Right kidney (tissue), 9 donors: ENCODE data around the gene SNAI1.
"Not testable (repeated sequence)": the region's sequence is repeated elsewhere in the genome, so short reads cannot be mapped to it uniquely, and the experiment has no call there.

Source experiments
- DNase-seq: peaks from one replicate; pipeline ENCODE4 v3.0.0-alpha.2; 2016
- long read RNA-seq, 8 donors: transcript quantifications; one replicate each; lab custom pipeline, GENCODE V29; 2026

Gene SNAI1
- long read RNA-seq, donor 1, transcript SNAI1-201 (3 exons, 1,686 nt) = major isoform, 5 of 10 reads
- long read RNA-seq, donor 1, partial matches to known transcripts = 5 of 10 reads
- long read RNA-seq, donor 1, other reads (novel, unspliced or antisense) = 0 of 10 reads
- long read RNA-seq, donor 2, partial matches to known transcripts = 0 of 1 reads
- long read RNA-seq, donor 2, other reads (novel, unspliced or antisense) = 0 of 1 reads
- long read RNA-seq, donor 3, partial matches to known transcripts = 0 of 2 reads
- long read RNA-seq, donor 3, other reads (novel, unspliced or antisense) = 0 of 2 reads
- long read RNA-seq, donor 4, partial matches to known transcripts = 0 of 3 reads
- long read RNA-seq, donor 4, other reads (novel, unspliced or antisense) = 0 of 3 reads
- long read RNA-seq, donor 5 = 0 reads
- long read RNA-seq, donor 6, partial matches to known transcripts = 0 of 2 reads
- long read RNA-seq, donor 6, other reads (novel, unspliced or antisense) = 0 of 2 reads
- long read RNA-seq, donor 7, partial matches to known transcripts = 29 of 31 reads
- long read RNA-seq, donor 7, other reads (novel, unspliced or antisense) = 0 of 31 reads
- long read RNA-seq, donor 8, transcript SNAI1-201 (3 exons, 1,686 nt) = major isoform, 5 of 5 reads
- long read RNA-seq, donor 8, partial matches to known transcripts = 0 of 5 reads
- long read RNA-seq, donor 8, other reads (novel, unspliced or antisense) = 0 of 5 reads

DNA sequence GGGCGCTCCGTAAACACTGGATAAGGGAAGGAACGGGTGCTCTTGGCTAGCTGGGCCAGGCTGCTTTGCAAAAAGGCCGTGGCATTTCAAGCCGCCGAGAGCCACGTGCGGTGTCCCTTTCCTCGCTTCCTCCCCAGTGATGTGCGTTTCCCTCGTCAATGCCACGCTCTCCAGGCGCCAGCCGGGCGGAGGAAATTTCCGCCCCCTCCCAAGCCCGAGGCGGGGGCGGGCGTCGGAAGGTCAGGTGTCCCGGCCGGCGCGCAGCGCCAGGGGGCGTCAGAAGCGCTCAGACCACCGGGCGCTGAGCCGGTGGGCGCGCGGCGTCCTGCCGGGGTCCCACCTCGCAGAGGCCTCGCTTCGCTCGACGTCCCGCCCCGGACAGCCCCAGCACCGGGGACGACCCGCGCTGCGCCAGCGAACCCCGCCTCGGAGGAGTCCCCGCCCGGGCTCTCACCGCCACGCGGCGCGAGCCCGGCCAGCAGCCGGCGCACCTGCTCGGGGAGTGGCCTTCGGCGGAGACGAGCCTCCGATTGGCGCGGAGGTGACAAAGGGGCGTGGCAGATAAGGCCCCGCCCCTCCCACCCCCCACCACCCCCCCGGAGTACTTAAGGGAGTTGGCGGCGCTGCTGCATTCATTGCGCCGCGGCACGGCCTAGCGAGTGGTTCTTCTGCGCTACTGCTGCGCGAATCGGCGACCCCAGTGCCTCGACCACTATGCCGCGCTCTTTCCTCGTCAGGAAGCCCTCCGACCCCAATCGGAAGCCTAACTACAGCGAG, at the start of gene SNAI1:
Gene SNAI1, plus strand, starts transcription at position 635 of the 777 bp plus-strand sequence. Its CDS starts 80 bp downstream, at position 715.
- peak; percentile 96 for DNase-seq

DNA sequence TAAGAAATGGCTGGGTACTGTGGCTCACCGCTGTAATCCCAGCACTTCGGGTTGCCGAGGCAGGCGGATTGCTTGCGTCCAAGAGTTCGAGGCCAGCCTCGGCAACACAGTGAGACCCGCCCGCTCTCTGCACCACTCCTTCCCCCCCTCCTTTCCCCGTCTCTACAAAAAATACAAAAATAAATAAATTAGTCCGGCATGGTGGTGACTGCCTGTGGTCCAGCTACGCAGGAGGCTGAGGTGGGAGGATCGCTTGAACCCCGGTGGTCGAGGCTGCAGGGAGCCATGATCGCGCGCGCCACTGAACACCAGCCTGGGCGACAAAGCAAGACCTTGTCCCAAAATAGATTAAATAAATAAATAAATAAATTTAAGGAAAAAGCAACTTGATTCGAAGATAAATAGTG, 47.0 kb upstream of the SNAI1 start:
- DNase-seq = no peak

DNA sequence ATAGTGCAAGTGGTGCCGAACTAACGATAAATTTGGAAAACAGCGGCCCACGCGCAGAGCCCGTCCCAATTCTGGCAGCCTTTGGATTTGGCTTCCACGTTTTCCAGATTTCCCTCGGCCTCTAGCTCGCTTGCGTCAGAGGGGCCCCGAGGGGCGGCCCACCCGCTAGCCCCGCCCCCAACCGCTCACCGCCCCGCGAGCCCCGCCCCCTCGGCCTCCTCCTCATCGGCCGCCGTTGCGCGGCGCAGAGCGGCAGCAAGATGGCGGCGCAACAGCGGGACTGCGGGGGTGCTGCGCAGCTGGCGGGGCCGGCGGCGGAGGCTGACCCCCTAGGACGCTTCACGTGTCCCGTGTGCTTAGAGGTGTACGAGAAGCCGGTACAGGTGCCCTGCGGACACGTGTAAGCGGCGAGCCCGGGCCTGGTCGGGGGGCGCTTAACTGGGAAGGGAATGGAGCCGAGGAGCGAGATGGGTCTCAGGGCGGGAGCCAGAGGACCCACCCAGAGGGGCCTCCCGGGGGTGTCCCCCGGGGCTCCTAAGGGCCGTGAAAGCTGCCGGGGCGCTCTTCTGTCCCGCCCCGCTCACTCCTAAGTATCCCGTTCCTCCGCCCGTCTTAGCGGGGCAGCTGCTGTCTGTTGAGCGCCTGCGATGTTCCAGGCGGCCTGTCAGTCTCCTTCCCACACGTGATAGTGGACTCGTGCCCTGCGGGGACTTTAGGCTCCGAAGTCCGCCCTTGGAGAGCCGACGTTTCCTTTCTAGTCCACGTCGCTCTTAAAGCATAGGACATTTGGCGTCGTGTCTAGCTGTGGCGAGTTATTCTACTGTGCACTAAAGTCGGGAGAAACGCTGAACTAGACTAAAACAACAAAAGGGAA, 46.4 kb upstream of the SNAI1 start, which contains the start of gene RNF114:
Gene RNF114, plus strand, starts transcription at position 245 of the 874 bp plus-strand sequence. Its CDS starts 16 bp downstream, at position 261.
- DNase-seq = peak; percentile 91

DNA sequence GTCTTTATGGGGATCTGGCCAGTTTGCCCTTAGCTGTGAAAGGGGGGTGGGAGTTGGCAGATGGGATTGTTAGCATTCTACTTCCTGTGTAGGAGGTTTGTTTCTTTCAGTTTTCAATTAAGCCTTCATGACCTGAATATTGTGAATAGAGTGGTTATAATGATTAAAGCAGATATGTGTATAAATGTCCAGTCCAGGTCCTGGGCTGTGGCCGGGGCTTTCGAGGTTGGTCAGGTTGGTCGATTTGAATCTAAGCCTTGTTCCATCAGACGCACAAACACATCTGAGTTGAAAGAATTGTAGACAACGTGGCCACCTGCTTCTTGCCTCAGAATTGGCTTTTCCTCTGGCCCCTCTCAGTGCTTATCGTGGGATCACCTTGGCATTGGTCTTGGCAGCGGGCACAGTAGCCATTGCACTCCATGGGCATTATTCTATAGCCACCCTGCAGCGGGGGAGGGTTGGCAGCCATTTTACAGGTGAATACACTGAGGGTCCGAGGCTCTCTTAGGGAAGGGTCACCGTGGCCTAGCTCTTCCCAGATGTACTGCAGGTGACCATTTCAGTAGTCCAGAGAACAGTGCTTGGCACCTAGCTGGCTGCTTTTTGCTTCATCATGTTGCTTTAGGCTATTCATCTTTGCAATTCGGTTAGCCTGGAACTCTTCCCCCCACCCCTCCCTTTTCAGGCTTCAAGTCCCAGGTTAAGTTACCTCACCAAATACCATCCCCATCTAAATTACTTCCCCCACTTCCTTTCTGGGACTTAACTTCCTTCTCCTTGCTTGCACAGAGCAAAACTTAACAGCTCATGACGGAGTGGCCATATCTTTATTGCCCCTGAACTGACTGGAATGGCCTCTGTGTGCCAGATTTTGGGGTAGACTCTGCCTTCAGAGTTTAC, 45.5 kb upstream of the SNAI1 start:
- peak; percentile 26 for DNase-seq

DNA sequence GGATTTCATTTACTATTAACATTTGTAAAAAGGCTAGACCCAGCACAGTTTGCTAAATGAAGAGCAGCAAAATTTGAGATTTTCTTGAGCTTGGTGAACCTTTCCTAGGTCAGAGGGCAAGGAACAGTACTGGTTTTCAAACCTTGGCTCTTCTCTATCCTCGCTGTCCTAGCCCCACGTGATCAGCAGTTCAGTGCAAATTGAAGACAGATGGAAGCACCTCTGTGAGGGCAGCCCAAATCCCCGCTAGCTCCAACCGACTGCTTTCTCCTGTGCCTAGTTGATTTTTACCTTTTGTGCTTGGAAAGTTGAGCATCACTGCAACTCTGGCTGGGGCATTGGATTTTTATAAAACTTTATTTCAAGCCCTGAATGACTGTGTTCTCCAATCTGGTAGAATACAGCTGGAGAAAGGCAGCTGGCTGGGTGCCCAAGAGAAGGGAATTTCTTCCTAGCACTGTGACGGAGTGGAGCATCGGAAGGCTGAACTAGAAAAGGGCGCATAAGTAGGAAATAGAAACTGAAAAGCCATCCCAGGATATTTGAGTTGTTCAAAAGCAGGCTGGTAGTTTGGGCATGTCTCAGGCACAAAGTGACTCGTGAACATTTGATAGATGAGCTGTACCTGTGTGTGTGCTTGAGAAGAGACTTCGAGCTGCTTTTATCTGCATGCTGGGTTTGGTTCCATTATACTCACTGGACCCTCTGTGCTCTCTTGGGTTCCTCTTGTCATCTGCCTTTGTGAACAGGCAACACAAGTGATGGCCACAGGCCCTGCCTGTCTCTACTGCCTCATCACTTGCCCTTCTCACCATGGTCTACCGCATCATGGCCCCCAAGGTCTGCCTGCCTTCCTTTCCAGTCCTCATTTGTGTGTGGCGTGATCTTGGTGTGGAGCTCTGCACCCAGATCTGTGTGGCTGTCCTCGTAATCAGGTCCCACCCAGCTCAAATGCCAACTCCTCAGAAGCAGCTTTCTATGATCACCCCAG, 44.3 kb upstream of the SNAI1 start:
- no peak for DNase-seq

DNA sequence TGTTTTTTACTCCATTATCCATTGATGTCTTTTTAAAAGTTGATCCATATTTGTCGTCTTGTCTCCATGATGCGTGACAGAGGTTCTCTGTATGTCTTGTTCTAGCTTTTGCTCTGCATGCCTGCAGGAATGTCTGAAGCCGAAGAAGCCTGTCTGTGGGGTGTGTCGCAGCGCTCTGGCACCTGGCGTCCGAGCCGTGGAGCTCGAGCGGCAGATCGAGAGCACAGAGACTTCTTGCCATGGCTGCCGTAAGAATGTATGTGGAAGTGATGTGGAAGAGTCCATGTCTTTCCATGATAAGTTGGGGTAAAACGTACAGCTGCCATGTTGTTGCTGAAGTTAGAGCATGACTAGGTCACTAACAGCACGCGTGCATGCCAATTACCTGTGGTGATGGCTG, 41.3 kb upstream of the SNAI1 start:
- no peak for DNase-seq

DNA sequence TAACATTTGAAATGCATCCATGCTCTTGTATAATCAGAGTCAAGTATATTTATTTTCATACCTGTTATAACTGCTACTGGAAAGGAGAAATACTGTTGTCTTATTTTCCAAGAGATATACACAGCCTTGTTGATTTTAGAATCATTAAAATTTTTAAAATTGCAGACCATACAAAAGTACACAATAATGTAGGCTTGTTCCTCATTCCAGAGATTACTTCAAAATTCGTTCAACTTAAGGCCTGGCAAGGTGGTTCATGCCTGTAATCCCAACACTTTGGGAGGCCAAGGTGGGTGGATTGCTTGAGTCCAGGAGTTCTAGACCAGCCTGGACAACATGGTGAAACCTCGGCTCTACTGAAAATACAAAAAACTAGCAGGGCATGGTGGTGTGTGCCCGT, 40.5 kb upstream of the SNAI1 start:
- DNase-seq = no peak

DNA sequence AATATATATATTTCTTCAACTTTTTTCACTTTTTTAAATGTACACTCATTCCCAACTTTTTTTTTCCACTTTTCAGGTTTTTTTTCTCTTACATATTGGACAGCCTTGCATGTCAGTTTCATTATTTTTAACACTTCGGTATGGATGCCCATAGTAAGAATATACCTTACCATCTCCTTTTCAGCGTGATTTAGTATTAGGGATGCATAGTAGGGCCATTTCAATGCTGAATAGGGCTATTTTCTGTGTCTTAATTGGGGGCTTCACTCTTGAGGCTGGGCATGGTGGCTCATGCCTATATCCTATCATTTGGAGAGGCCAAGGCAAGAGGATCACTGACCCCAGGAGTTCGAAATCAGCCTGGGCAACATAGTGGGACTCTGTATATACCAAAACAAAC, 39.8 kb upstream of the SNAI1 start:
- no peak for DNase-seq

DNA sequence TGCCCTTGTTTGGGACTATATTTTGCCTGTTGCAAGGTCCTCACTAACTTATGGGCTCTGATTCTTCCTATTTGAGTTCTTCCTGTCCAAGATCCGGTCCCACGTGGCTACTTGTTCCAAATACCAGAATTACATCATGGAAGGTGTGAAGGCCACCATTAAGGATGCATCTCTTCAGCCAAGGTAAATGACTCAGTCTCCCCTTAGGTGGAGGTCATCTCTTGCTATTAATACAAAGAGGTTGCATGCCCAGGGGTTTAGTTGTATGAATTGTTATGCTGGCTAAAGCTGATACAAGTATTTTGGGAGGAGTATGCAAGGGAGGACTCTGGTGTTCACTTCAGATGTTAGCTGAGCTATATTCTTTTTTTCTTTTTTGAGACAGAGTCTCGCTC, 37.5 kb upstream of the SNAI1 start:
- no peak for DNase-seq

DNA sequence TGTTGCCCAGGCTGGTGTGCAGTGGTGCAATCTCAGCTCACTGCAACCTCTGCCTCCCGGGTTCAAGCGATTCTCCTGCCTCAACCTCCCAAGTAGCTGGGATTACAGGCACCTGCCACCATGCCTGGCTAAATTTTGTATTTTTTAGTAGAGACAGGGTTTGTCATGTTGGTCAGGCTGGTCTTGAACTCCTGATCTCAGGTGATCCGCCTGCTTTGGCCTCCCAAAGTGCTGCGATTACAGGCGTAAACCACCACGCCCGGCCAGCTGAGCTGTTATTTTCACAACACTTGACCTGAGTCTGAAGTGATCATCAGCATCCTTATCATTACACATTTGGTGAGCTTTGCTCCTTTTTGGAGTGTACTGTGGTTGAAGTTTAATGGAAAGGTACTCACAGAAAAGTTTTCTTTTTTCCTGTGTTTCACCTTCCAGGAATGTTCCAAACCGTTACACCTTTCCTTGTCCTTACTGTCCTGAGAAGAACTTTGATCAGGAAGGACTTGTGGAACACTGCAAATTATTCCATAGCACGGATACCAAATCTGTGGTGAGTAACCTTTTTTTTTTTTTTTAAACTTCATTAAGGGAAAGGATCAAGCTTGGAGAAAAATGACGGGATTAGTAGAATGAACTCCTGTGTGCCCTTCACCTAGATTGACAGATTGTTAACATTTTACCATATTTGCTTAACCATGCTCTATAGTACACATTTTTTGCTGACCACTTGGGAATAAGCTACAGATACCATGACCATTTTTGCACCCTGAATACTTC, 36.9 kb upstream of the SNAI1 start:
- DNase-seq = no peak

DNA sequence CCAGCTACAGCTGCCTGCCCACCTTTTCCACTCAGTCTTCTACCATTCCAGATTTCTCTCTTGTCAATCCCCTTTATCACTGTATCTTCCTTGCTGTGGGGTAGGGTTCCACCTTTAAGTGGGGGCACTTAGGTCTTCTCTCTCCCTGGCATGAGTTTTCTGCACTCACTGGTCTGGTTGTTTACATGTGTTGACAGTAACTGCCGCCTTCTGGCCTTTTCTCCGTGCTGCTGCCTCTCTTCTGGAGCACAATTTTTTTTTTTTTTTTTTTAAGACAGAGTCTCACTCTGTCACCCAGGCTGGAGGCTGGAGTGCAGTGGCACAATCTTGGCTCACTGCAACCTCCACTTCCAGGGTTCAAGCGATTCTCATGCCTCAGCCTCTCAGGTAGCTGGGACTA, 34.6 kb upstream of the SNAI1 start:
- DNase-seq = no peak

DNA sequence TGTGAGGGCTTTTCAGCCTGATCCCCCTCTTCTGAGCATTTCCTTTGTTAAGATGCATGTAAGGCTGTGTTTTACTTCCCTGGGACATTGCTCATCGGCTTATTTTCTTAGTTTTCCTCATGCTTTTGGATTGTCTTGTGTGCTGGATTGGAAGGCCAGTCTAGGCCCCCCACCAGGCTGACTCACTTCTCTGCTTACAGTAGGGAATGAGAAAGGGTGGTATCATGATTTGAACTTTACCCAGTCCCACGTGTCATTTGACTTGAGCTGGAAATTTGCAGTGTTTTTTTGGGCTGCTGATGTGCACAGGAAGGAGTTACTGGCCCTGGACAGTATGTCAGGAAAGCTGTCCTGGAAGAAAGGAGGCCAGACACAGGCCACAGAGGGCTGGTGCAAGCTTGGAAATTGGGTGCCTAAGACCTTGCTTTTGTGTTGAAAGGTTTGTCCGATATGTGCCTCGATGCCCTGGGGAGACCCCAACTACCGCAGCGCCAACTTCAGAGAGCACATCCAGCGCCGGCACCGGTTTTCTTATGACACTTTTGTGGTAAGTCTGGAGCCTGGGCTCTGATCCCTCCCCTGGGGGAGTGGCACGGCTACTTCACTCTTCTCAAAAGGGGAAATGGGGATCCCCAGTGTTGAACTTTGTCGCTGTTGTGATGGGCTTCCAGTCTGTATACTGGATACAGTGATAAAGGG, 33.8 kb upstream of the SNAI1 start:
- DNase-seq = no peak

DNA sequence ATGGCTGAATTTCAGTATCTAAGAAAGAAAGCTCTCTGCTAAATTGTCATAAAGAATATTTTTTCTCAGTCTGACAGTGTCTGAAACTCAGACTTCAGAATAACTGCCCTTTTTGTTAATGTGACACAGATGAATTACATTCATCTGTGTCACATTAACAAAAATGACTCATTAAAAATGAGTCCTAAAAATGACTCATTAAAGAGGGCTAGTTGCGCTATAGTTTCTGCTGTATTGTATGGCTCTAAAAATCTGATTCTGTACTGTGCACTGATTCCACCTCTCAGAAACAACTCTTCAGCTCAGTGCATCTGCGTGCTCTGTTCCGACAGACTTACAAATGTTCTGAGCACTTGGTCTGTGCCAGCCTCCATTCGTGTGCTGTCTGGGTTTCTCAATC, 31.6 kb upstream of the SNAI1 start:
- DNase-seq = no peak

DNA sequence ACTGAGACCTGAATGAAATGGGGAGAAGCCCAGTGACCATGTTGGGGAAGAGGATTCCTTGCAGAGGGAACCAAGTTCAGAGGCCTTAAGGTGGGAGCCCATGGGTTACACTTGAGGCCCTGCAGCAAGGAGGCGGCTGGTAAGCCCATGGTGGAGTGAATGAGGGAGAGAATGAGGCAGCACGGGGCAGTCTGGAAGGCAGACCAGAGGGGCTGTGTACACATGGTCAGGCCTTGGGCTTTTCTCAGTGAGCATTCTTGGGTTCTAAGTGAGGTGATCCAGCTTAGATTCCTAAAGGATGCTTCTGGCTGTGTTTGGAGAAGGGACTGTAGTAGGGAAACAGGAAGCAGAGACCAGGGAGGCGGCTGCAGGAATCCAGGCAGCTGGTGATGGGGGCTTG, 27.6 kb upstream of the SNAI1 start:
- no peak for DNase-seq

DNA sequence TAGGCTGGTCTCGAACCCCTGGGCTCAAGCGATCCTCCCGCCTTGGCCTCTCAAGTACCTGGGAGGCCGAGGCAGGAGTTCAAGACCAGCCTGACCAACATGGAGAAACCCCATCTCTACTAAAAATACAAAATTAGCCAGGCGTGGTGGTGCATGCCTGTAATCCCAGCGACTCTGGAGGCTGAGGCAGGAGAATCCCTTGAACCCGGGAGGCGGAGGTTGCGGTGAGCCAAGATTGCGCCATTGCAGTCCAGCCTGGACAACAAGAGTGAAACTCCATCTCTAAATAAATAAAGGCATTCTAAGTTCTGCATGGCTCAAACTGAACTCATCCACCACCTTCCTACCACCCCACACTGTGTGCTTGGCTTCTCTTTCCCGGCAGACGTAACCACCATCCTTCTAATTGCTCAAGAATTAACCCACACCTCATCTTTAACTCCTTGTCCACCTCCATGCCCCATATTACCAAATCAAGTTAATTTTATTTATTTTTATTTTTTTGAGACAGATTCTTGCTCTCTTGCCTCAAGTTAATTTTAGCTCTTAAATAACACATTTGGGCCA, 26.9 kb upstream of the SNAI1 start:
- DNase-seq = not testable (repeated sequence)

DNA sequence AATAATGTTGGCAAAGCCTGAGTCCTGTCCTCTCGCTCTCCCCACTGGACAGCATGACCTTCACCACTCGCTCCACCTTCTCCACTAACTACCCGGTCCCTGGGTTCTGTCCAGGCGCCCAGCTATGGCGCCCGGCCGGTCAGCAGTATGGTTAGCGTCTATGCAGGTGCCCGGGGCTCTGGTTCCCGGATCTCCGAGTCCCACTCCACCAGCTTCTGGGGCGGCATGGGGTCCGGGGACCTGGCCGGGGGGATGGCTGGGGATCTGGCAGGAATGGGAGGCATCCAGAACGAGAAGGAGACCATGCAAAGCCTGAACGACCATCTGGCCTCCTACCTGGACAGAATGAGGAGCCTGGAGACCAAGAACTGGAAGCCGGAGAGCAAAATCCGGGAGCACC, 26.1 kb upstream of the SNAI1 start:
- DNase-seq = no peak

DNA sequence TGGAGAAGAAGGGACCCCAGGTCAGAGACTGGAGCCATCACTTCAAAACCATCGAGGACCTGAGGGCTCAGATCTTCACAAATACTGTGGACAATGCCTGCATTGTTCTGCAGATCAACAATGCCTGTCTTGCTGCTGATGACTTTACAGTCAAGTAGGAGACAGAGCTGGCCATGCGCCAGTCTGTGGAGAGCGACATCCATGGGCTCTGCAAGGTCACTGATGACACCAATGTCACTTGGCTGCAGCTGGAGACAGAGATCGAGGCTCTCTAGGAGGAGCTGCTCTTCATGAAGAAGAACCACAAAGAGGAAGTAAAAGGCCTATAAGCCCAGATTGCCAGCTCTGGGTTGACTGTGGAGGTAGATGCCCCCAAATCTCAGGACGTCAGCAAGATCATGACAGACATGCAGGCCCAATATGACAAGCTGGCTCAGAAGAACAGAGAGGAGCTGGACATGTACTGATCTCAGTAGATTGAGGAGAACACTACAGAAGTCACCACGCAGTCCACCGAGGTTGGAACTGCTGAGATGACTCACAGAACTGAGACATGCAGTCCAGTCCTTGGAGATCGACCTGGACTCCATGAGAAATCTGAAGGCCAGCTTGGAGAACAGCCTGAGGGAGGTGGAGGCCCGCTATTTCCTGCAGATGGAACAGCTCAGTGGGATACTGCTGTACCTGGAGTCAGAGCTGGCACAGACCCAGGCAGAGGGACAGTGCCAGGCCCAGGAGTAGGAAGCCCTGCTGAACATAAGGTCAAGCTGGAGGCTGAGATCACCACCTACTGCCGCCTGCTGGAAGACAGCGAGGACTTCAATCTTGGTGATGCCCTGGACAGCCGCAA, 25.5 kb upstream of the SNAI1 start:
- not testable (repeated sequence) for DNase-seq
